ENCODE measurements around the gene SRSF5. TPM values are rescaled to one million over a fixed set of nuclear protein-coding genes. Genes with fewer than 3 reads are reported as not detected.

The SRSF5 gene
- total RNA-seq, 1 experiment from 2014 or later: 310 TPM

DNA sequence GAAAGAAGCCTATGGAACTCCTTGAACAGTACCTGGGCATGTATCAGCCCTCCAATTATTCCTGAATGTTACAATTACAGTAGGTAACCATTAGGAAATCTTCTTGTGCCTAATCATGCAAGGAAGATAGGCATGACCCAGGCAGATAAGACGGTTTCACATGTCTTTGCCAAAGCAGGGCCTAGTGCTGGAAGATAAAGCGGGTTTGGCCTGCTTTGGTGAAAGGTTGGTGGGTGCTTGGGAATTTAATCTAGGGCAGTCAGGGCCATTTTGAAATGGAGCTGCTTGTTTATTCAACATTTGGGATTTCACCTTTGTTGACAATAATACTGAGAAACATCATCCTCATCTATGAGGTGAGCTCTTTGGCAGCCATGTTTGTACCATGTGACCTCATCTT is 12.5 kb upstream of the SRSF5 start:
- no peak for DNase-seq
- no peak overlapping the region for H3K27ac Mint-ChIP-seq (ENCODE audit: unreplicated experiment)
- peaks cover 39% of the 10 kb centered on the region for H3K4me1 ChIP-seq
- H3K4me3 ChIP-seq (ENCODE audit: low read depth, low read length): no peak overlapping the region
- H3K27me3 Mint-ChIP-seq (ENCODE audit: insufficient read depth, unreplicated experiment): no peaks in the 10 kb centered on the region
- no peaks in the 10 kb centered on the region for H3K36me3 ChIP-seq (ENCODE audit: control insufficient read depth, insufficient read depth, low read length)
- H3K4me1 Mint-ChIP-seq (ENCODE audit: low read depth, unreplicated experiment): peaks cover 30% of the 10 kb centered on the region
- H3K27me3 ChIP-seq (replicated peaks; ENCODE audit: control insufficient read depth, insufficient read depth, low read length): no peaks in the 10 kb centered on the region
- no peak overlapping the region for H3K4me3 Mint-ChIP-seq (ENCODE audit: unreplicated experiment)
- no TSS peak for BruUV-seq (replicated peaks)
- CTCF ChIA-PET: no interaction called here
- POLR2A ChIA-PET: interaction anchor here (3.4 kb wide), 1 partner anchor 13 kb away, joined by 14 read pairs; the partner anchor contains the start of gene SRSF5
- H3K36me3 Mint-ChIP-seq (ENCODE audit: insufficient read depth, unreplicated experiment): no peaks in the 10 kb centered on the region
- intact Hi-C loops (cut with micrococcal nuclease; ENCODE audit: unreplicated experiment): no loop called here
- TF ChIP-seq, protein P1, sequence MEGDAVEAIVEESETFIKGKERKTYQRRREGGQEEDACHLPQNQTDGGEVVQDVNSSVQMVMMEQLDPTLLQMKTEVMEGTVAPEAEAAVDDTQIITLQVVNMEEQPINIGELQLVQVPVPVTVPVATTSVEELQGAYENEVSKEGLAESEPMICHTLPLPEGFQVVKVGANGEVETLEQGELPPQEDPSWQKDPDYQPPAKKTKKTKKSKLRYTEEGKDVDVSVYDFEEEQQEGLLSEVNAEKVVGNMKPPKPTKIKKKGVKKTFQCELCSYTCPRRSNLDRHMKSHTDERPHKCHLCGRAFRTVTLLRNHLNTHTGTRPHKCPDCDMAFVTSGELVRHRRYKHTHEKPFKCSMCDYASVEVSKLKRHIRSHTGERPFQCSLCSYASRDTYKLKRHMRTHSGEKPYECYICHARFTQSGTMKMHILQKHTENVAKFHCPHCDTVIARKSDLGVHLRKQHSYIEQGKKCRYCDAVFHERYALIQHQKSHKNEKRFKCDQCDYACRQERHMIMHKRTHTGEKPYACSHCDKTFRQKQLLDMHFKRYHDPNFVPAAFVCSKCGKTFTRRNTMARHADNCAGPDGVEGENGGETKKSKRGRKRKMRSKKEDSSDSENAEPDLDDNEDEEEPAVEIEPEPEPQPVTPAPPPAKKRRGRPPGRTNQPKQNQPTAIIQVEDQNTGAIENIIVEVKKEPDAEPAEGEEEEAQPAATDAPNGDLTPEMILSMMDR (IDR thresholded peaks at IDR 0.05; ENCODE audit: insufficient read depth in 1 of 2, low read depth in 1 of 2, low read length in 1 of 2, severe bottlenecking in 1 of 2, unreplicated experiment in 1 of 2): no peak
- H3K9me3 Mint-ChIP-seq (ENCODE audit: unreplicated experiment): no peaks in the 10 kb centered on the region
- no peaks in the 10 kb centered on the region for H3K9me3 ChIP-seq

DNA sequence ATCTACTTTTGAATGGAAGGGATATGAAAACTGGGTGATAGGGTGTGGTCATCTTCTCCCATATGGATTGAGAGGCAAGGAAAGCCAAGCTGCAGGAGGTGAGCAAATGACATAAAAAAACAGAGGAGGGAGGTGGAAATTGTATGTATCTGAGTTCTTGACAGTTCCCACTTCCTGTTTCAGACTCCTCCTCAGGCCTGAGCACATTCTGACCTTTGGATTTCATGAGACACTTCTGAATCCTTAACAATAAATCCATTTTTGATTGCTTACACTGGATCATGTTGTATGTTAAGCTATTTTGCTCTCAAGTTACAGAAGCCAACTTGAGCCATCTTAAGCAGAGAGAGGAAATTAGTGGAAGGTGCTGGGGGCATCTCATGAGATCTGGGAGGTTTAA is 11.6 kb upstream of the SRSF5 start:
- no peaks in the 10 kb centered on the region for H3K27me3 Mint-ChIP-seq (ENCODE audit: insufficient read depth, unreplicated experiment)
- TF ChIP-seq, protein P1 (IDR thresholded peaks at IDR 0.05; ENCODE audit: insufficient read depth in 1 of 2, low read depth in 1 of 2, low read length in 1 of 2, severe bottlenecking in 1 of 2, unreplicated experiment in 1 of 2): no peak

DNA sequence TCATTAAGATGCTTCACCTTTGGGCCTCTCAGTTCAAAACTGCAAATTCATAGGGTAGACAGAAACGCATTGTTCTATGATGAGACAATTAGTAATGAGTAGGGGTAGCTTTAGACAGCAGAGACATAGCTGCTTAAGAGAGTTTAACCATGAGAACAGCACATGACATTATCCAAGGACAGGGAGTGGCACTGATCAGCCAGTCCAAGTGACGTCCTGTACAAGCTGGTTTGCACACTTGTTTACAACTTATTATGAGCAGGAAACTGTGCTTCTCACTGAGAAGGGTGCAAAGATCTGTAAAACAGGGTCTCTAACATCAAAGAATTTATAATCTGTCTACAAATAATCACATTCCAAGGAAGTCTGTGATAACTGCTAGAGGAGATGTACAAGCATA is 11.2 kb upstream of the SRSF5 start:
- Mint-ChIP-seq H3K4me1 (ENCODE audit: low read depth, unreplicated experiment) (peaks cover 17% of the 10 kb centered on the region), H3K27ac (ENCODE audit: unreplicated experiment) (peak overlapping the region; percentile 76), H3K36me3 (ENCODE audit: insufficient read depth, unreplicated experiment) (no peaks in the 10 kb centered on the region), H3K9me3 (ENCODE audit: unreplicated experiment) (no peaks in the 10 kb centered on the region), H3K27me3 (ENCODE audit: insufficient read depth, unreplicated experiment) (no peaks in the 10 kb centered on the region), H3K4me3 (ENCODE audit: unreplicated experiment) (no peak overlapping the region)
- no peak overlapping the region for H3K4me3 ChIP-seq (ENCODE audit: low read depth, low read length)
- H3K27me3 ChIP-seq (replicated peaks; ENCODE audit: control insufficient read depth, insufficient read depth, low read length): no peaks in the 10 kb centered on the region
- BruUV-seq (replicated peaks): no TSS peak
- CTCF ChIA-PET: interaction anchor here (1.1 kb wide), 1 partner anchor 25 kb away, joined by 4 read pairs; no protein-coding TSS in a partner anchor
- DNase-seq: peak; percentile 28 to 50
- H3K36me3 ChIP-seq (ENCODE audit: control insufficient read depth, insufficient read depth, low read length): no peaks in the 10 kb centered on the region
- intact Hi-C loops (cut with micrococcal nuclease; ENCODE audit: unreplicated experiment): no loop called here
- POLR2A ChIA-PET: interaction anchor here (3.4 kb wide), 1 partner anchor 11 kb away, joined by 14 read pairs; the partner anchor contains the start of gene SRSF5
- no peaks in the 10 kb centered on the region for H3K9me3 ChIP-seq
- H3K4me1 ChIP-seq: peaks cover 26% of the 10 kb centered on the region
- TF ChIP-seq, protein P1 (IDR thresholded peaks at IDR 0.05; ENCODE audit: insufficient read depth in 1 of 2, low read depth in 1 of 2, low read length in 1 of 2, severe bottlenecking in 1 of 2, unreplicated experiment in 1 of 2): no peak

More for the DNA sequence above, 11.6 kb upstream of the SRSF5 start:
- no TSS peak for BruUV-seq (replicated peaks)
- intact Hi-C loops (cut with micrococcal nuclease; ENCODE audit: unreplicated experiment): no loop called here
- H3K36me3 ChIP-seq (ENCODE audit: control insufficient read depth, insufficient read depth, low read length): no peaks in the 10 kb centered on the region
- H3K9me3 ChIP-seq: no peaks in the 10 kb centered on the region
- ChIA-PET POLR2A (interaction anchor here (3.4 kb wide), 1 partner anchor 12 kb away, joined by 14 read pairs; the partner anchor contains the start of gene SRSF5), CTCF (interaction anchor here (1.1 kb wide), 1 partner anchor 24 kb away, joined by 4 read pairs; no protein-coding TSS in a partner anchor)
- no peaks in the 10 kb centered on the region for H3K27me3 ChIP-seq (replicated peaks; ENCODE audit: control insufficient read depth, insufficient read depth, low read length)
- Mint-ChIP-seq H3K36me3 (ENCODE audit: insufficient read depth, unreplicated experiment) (no peaks in the 10 kb centered on the region), H3K27ac (ENCODE audit: unreplicated experiment) (peak overlapping the region; percentile 76), H3K9me3 (ENCODE audit: unreplicated experiment) (no peaks in the 10 kb centered on the region), H3K4me3 (ENCODE audit: unreplicated experiment) (no peak overlapping the region), H3K4me1 (ENCODE audit: low read depth, unreplicated experiment) (peaks cover 22% of the 10 kb centered on the region)
- H3K4me3 ChIP-seq (ENCODE audit: low read depth, low read length): no peak overlapping the region
- DNase-seq: no peak
- H3K4me1 ChIP-seq: peaks cover 31% of the 10 kb centered on the region
